PC-9 (cell line): ENCODE data around the gene MYPN.

Experiments used
- EZH2 ChIP-seq: fragments of 200-600 bp; sonication (generic); IDR thresholded peaks from 2 replicates; pipeline ENCODE4 v1.8.0; 2017; ENCODE audit warnings: antibody characterized with exemption, low read depth
- TF ChIP-seq, protein P1 (sequence below): fragments of 200-600 bp; sonication (generic); conservative IDR thresholded peaks from 2 replicates; pipeline ENCODE4 v1.6.1; 2017; ENCODE audit warnings: mixed run types, antibody characterized with exemption, mild to moderate bottlenecking, moderate library complexity

- TF ChIP-seq, protein P1, sequence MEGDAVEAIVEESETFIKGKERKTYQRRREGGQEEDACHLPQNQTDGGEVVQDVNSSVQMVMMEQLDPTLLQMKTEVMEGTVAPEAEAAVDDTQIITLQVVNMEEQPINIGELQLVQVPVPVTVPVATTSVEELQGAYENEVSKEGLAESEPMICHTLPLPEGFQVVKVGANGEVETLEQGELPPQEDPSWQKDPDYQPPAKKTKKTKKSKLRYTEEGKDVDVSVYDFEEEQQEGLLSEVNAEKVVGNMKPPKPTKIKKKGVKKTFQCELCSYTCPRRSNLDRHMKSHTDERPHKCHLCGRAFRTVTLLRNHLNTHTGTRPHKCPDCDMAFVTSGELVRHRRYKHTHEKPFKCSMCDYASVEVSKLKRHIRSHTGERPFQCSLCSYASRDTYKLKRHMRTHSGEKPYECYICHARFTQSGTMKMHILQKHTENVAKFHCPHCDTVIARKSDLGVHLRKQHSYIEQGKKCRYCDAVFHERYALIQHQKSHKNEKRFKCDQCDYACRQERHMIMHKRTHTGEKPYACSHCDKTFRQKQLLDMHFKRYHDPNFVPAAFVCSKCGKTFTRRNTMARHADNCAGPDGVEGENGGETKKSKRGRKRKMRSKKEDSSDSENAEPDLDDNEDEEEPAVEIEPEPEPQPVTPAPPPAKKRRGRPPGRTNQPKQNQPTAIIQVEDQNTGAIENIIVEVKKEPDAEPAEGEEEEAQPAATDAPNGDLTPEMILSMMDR = no peak
- no peak for TF ChIP-seq EZH2
These were observed 35.4 kb downstream of the MYPN start for GRCh38 chr10:68144709-68145108.
